ENCODE results near the gene NNMT. TPM values are rescaled to one million over a fixed set of nuclear protein-coding genes. Genes with fewer than 3 reads are reported as not detected.

The NNMT gene
- total and polyA plus RNA-seq, 2 donors (not counting 1 experiment from before 2014, with no cell fraction given) = not detected

DNA sequence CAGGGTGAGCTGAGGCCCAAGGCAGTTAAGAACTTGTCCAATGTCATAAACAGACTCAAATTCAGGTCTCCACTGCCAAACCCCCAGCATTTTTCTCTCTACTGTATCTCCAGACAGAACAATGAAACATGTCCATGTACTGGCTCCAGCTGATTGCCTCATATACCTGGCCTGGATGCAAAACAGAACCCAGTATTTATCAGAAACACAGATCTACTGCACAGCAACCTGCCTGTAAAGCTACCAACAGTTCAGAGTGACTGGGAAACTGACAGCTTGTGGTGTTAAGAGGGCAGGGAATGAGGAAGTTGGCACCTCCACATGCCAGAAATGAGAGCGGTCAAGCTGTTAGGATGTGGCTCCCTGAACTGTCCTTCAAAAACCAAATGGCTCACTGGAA is 62.5 kb downstream of the NNMT start:
- no peaks in the 10 kb centered on the region for H3K9me3 Mint-ChIP-seq (ENCODE audit: insufficient read depth)
- Histone ChIP-seq H3K9me3 (ENCODE audit: control extremely low read depth in 1 of 3, control insufficient read depth in 2 of 3, insufficient read depth in 1 of 3, low read length in 2 of 3) (no peaks in the 10 kb centered on the region), H3K27ac (ENCODE audit: low read length in 2 of 2) (no peak overlapping the region), H4K20me1 (ENCODE audit: control insufficient read depth, insufficient read depth, low read length, poor library complexity, severe bottlenecking) (no peaks in the 10 kb centered on the region), H2AFZ (ENCODE audit: insufficient read depth, low read depth, low read length, poor library complexity, severe bottlenecking) (no peak overlapping the region), H3K79me2 (ENCODE audit: control insufficient read depth, insufficient read depth, low read length) (no peaks in the 10 kb centered on the region), H3K4me2 (replicated peaks; ENCODE audit: low read depth, low read length, poor library complexity, severe bottlenecking) (no peak overlapping the region), H3K9ac (ENCODE audit: low read length) (no peak overlapping the region), H3K27me3 (replicated peaks in 1 of 4; ENCODE audit: control extremely low read depth in 1 of 4, control insufficient read depth in 3 of 4, insufficient read depth in 4 of 4, low read length in 3 of 4) (peaks cover 0 to 6% (median 2%) of the 10 kb centered on the region in 4 experiments), H3K4me1 (ENCODE audit: control insufficient read depth in 2 of 2, insufficient read depth in 2 of 2, low read length in 2 of 2) (no peaks in the 10 kb centered on the region), H3K4me3 (ENCODE audit: control extremely low read depth in 1 of 5, extremely low read depth in 1 of 5, insufficient read depth in 1 of 5, low read depth in 2 of 5, low read length in 4 of 5) (no peak overlapping the region), H3K36me3 (replicated peaks in 1 of 2; ENCODE audit: control extremely low read depth in 1 of 2, control insufficient read depth in 1 of 2, extremely low read depth in 1 of 2, insufficient read depth in 2 of 2, low read length in 1 of 2) (no peaks in the 10 kb centered on the region)
- no peak for TF ChIP-seq EZH2 (IDR thresholded peaks at IDR 0.05; ENCODE audit: borderline replicate concordance, insufficient read depth, low read depth, low read length, poor library complexity, severe bottlenecking)
- TF ChIP-seq, protein P1, sequence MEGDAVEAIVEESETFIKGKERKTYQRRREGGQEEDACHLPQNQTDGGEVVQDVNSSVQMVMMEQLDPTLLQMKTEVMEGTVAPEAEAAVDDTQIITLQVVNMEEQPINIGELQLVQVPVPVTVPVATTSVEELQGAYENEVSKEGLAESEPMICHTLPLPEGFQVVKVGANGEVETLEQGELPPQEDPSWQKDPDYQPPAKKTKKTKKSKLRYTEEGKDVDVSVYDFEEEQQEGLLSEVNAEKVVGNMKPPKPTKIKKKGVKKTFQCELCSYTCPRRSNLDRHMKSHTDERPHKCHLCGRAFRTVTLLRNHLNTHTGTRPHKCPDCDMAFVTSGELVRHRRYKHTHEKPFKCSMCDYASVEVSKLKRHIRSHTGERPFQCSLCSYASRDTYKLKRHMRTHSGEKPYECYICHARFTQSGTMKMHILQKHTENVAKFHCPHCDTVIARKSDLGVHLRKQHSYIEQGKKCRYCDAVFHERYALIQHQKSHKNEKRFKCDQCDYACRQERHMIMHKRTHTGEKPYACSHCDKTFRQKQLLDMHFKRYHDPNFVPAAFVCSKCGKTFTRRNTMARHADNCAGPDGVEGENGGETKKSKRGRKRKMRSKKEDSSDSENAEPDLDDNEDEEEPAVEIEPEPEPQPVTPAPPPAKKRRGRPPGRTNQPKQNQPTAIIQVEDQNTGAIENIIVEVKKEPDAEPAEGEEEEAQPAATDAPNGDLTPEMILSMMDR (IDR thresholded peaks at IDR 0.05) = no peak
- peaks cover 38% of the 10 kb centered on the region for H3K27me3 Mint-ChIP-seq
- H3K4me3 Mint-ChIP-seq = no peak overlapping the region
- WGBS (ENCODE audit: insufficient coverage) = no CpG with 5 or more reads among the region's 1 CpG
- H3K27ac Mint-ChIP-seq = no peak overlapping the region
- POLR2A ChIA-PET = no interaction called here
- CTCF ChIA-PET = no interaction called here
- intact Hi-C loops (cut with micrococcal nuclease) = no loop called here
- no peak for ATAC-seq (ENCODE audit: low read depth)
- H3K4me1 Mint-ChIP-seq = no peaks in the 10 kb centered on the region
- no peak for DNase-seq

DNA sequence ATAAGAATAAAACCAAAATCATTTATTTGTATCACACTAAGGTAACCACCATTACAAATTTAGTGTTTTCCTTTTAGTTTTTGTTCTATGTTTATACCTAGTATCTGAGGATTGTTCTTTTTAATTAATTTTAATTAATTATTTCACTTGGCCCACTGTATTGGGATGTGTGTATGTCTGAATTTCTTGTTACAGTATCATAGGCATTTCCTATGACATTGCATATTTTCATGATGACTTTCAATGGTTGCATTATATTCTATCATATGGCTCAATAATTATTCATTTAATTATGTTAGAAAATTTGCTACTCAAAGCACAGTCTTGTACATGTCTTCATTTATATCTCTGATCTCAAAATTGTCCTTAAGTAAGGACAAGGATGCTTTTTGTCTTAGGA is 63.1 kb downstream of the NNMT start:
- Histone ChIP-seq H4K20me1 (ENCODE audit: control insufficient read depth, insufficient read depth, low read length, poor library complexity, severe bottlenecking) (no peaks in the 10 kb centered on the region), H3K79me2 (ENCODE audit: control insufficient read depth, insufficient read depth, low read length) (no peaks in the 10 kb centered on the region), H3K9me3 (ENCODE audit: control extremely low read depth in 1 of 3, control insufficient read depth in 2 of 3, insufficient read depth in 1 of 3, low read length in 2 of 3) (no peaks in the 10 kb centered on the region), H2AFZ (ENCODE audit: insufficient read depth, low read depth, low read length, poor library complexity, severe bottlenecking) (no peak overlapping the region), H3K9ac (ENCODE audit: low read length) (no peak overlapping the region), H3K27me3 (replicated peaks in 1 of 4; ENCODE audit: control extremely low read depth in 1 of 4, control insufficient read depth in 3 of 4, insufficient read depth in 4 of 4, low read length in 3 of 4) (peaks cover 0 to 12% (median 2%) of the 10 kb centered on the region in 4 experiments), H3K4me1 (ENCODE audit: control insufficient read depth in 2 of 2, insufficient read depth in 2 of 2, low read length in 2 of 2) (no peaks in the 10 kb centered on the region), H3K27ac (ENCODE audit: low read length in 2 of 2) (no peak overlapping the region), H3K4me2 (replicated peaks; ENCODE audit: low read depth, low read length, poor library complexity, severe bottlenecking) (no peak overlapping the region), H3K36me3 (replicated peaks in 1 of 2; ENCODE audit: control extremely low read depth in 1 of 2, control insufficient read depth in 1 of 2, extremely low read depth in 1 of 2, insufficient read depth in 2 of 2, low read length in 1 of 2) (no peaks in the 10 kb centered on the region), H3K4me3 (ENCODE audit: control extremely low read depth in 1 of 5, extremely low read depth in 1 of 5, insufficient read depth in 1 of 5, low read depth in 2 of 5, low read length in 4 of 5) (no peak overlapping the region)
- CTCF ChIA-PET = interaction anchor here (1.2 kb wide), 1 partner anchor 13 kb away, joined by 5 read pairs; no protein-coding TSS in a partner anchor
- intact Hi-C loops (cut with micrococcal nuclease) = no loop called here
- DNase-seq = no peak
- ATAC-seq (ENCODE audit: low read depth) = no peak
- H3K4me1 Mint-ChIP-seq = no peaks in the 10 kb centered on the region
- no peak overlapping the region for H3K27ac Mint-ChIP-seq
- H3K9me3 Mint-ChIP-seq (ENCODE audit: insufficient read depth) = no peaks in the 10 kb centered on the region
- H3K4me3 Mint-ChIP-seq = no peak overlapping the region
- POLR2A ChIA-PET = no interaction called here
- TF ChIP-seq, protein P1 (IDR thresholded peaks at IDR 0.05) = no peak
- TF ChIP-seq EZH2 (IDR thresholded peaks at IDR 0.05; ENCODE audit: borderline replicate concordance, insufficient read depth, low read depth, low read length, poor library complexity, severe bottlenecking) = no peak
- peaks cover 40% of the 10 kb centered on the region for H3K27me3 Mint-ChIP-seq

Data from B cell (primary cell).